HepG2 (cell line): ENCODE measurements around the gene OR7G1. TPM values are rescaled to one million over a fixed set of nuclear protein-coding genes. Genes with fewer than 3 reads are reported as not detected.
A peak's percentile ranks its signal among the peaks of the same experiment; 100 is the strongest.

ENCODE experiments used
- ATAC-seq: fragments of 200-7000 bp; cut with Tn5 transposase; 3 replicates; pipeline ENCODE4 v1.9.1; 2020; ENCODE audit warnings: mild to moderate bottlenecking, moderate library complexity
- BruUV-seq: library from RNA; stranded (reverse); fragments of 400-500 nt; replicated peaks from 2 replicates; lab custom pipeline; 2021; lab: Mats Ljungman, UMichigan
- CTCF ChIA-PET: fragments of 300-600 bp; formaldehyde crosslinking; extraction: SDS; loops from one replicate; lab custom pipeline; 2021; ENCODE audit warnings: low total read pairs, inconsistent platforms, low intra/inter-chr PET ratio; lab: Yijun Ruan, JAX
- POLR2A ChIA-PET: fragments of 350-600 bp; sonication (Branson Sonifier 250); formaldehyde crosslinking; loops from one replicate; lab custom pipeline; 2020; ENCODE audit warnings: antibody characterized with exemption, inconsistent platforms; lab: Yijun Ruan, JAX
- DNase-seq: peaks from one replicate; pipeline ENCODE4 v3.0.0-alpha.2; 2015; ENCODE audit warnings: low spot score
- FAIRE-seq: peaks from 3 replicates; lab custom pipeline; 2011; peaks lifted over from hg19 to GRCh38; lab: Jason Lieb, UNC
- H2AFZ ChIP-seq: one replicate; pipeline ENCODE4 v1.6.1; 2011; ENCODE audit warnings: low read length, inconsistent platforms
- H3K27ac ChIP-seq: fragments of 300-600 bp; 3 replicates; pipeline ENCODE4 v1.8.0; 2011; ENCODE audit warnings: mixed run types, mild to moderate bottlenecking, mixed read lengths, low read length, inconsistent platforms; ENCODE audit not compliant: insufficient read depth; ENCODE audit errors: extremely low read length
- H3K27me3 ChIP-seq, 2 experiments: fragments of 200-600 bp in 1 of 2; 2 replicates in 1 of 2; 3 replicates in 1 of 2; pipeline versions ENCODE4 v1.6.0 to v1.8.0; 2011; ENCODE audit warnings: low read length in 2 of 2, mild to moderate bottlenecking in 2 of 2, moderate library complexity in 2 of 2, inconsistent platforms in 1 of 2; ENCODE audit not compliant: insufficient read depth in 2 of 2, control insufficient read depth in 1 of 2
- H3K36me3 ChIP-seq, 2 experiments: fragments of 200-600 bp in 1 of 2; replicated peaks in 1 of 2; 2 replicates in 1 of 2; 3 replicates in 1 of 2; pipeline versions ENCODE4 v1.5.1 to v1.8.0; 2011; ENCODE audit warnings: low read length in 2 of 2, inconsistent platforms in 1 of 2; ENCODE audit not compliant: insufficient read depth in 2 of 2, control insufficient read depth in 1 of 2
- H3K4me1 ChIP-seq: 2 replicates; pipeline ENCODE4 v1.5.1; 2012; ENCODE audit warnings: low read length, inconsistent platforms; ENCODE audit not compliant: insufficient read depth
- H3K4me2 ChIP-seq: 2 replicates; pipeline ENCODE4 v1.6.0; 2011; ENCODE audit warnings: low read depth, low read length, inconsistent platforms
- H3K4me3 ChIP-seq, 3 experiments: fragments of 200-600 bp in 1 of 3; sonication (generic), shearing (Covaris generic) in 1 of 3; replicated peaks in 1 of 3; 2 replicates each; pipeline ENCODE4 v1.5.1; 2011 to 2016; ENCODE audit warnings: low read length in 3 of 3, inconsistent platforms in 2 of 3, low read depth in 2 of 3, mild to moderate bottlenecking in 2 of 3, control low read depth in 1 of 3, mixed read lengths in 1 of 3; ENCODE audit not compliant: insufficient read depth in 1 of 3
- H3K79me2 ChIP-seq: one replicate; pipeline ENCODE4 v1.6.1; 2011; ENCODE audit warnings: low read length, inconsistent platforms; ENCODE audit not compliant: insufficient read depth
- H3K9ac ChIP-seq: 2 replicates; pipeline ENCODE4 v1.6.0; 2011; ENCODE audit warnings: mild to moderate bottlenecking, low read depth, low read length, inconsistent platforms; ENCODE audit not compliant: insufficient read depth
- H3K9me3 ChIP-seq: 2 replicates; pipeline ENCODE4 v1.5.1; 2012; ENCODE audit warnings: mild to moderate bottlenecking, low read length
- H4K20me1 ChIP-seq: 2 replicates; pipeline ENCODE4 v1.6.0; 2011; ENCODE audit warnings: inconsistent platforms, mild to moderate bottlenecking, low read length, moderate library complexity; ENCODE audit not compliant: insufficient read depth
- HOXA9 ChIP-seq: sonication (generic); formaldehyde crosslinking; IDR thresholded peaks from 2 replicates; pipeline ENCODE4 v1.8.1; 2022; ENCODE audit warnings: missing genetic modification reagents, mild to moderate bottlenecking, moderate library complexity, borderline replicate concordance
- MAFF ChIP-seq: IDR thresholded peaks from 2 replicates; pipeline ENCODE4 v1.6.1; 2011; ENCODE audit warnings: low read depth, low read length, improper control_type of control experiment
- MAFK ChIP-seq, 2 experiments: IDR thresholded peaks in 1 of 2; conservative IDR thresholded peaks in 1 of 2; 2 replicates each; pipeline ENCODE4 v1.6.1; 2011; ENCODE audit warnings: improper control_type of control experiment in 2 of 2, low read length in 2 of 2
- MED1 ChIP-seq: sonication (generic); formaldehyde crosslinking; IDR thresholded peaks from 2 replicates; pipeline ENCODE4 v1.4.0; 2020; ENCODE audit warnings: missing genetic modification reagents
- MXI1 ChIP-seq: IDR thresholded peaks from 3 replicates; pipeline ENCODE4 v1.6.1; 2012; ENCODE audit warnings: low read depth, low read length, inconsistent platforms, borderline replicate concordance
- PAWR ChIP-seq: sonication (generic); formaldehyde crosslinking; IDR thresholded peaks from 2 replicates; pipeline ENCODE4 v1.4.0; 2020; ENCODE audit warnings: missing genetic modification reagents, mild to moderate bottlenecking, borderline replicate concordance
- PHF21A ChIP-seq: sonication (generic); formaldehyde crosslinking; IDR thresholded peaks from 2 replicates; pipeline ENCODE4 v1.5.0; 2020; ENCODE audit warnings: mild to moderate bottlenecking, missing genetic modification reagents
- SNAI1 ChIP-seq: sonication (generic); formaldehyde crosslinking; IDR thresholded peaks from 2 replicates; pipeline ENCODE4 v1.5.0; 2020; ENCODE audit warnings: mild to moderate bottlenecking, missing genetic modification reagents, borderline replicate concordance
- SRF ChIP-seq: IDR thresholded peaks from 2 replicates; pipeline ENCODE4 v1.6.1; 2011; ENCODE audit warnings: mild to moderate bottlenecking, low read depth, low read length, moderate library complexity
- WGBS: methylation state at CpG from one replicate; pipeline ENCODE4 v1.1.6; 2017; ENCODE audit warnings: low lambda C conversion rate; 5-methylcytosine and 5-hydroxymethylcytosine counted together
- in situ Hi-C: cut with HindIII; loops from 2 replicates; pipeline ENCODE4 v1.10.0; 2017; ENCODE audit warnings: low pct_unique_long_range_greater_than_20kb; ENCODE audit not compliant: extremely low pct_ligation_motif_present
- intact Hi-C: fragments of 100-400 bp; cut with micrococcal nuclease; formaldehyde crosslinking; loops from one replicate; pipeline ENCODE4 v1.10.0; 2022; ENCODE audit not compliant: unreplicated experiment
- polyA plus RNA-seq, 8 experiments: library from polyadenylated mRNA; depleted of rRNA in 3 of 8; stranded (reverse) in 7 of 8; unstranded in 1 of 8; fragments of >200 nt; fragmentation: Illumina TruSeq in 4 of 8; extraction: Trizol in 4 of 8; gene quantifications; 2 replicates each; pipeline versions ENCODE4 v1.2.1 to v1.2.3, GENCODE V29; 2011 to 2016; ENCODE audit warnings: low read depth in 4 of 8, missing spikeins in 1 of 8, mixed read lengths in 1 of 8; ENCODE audit not compliant: insufficient read depth in 1 of 8
- total RNA-seq, 5 experiments: library from RNA; depleted of rRNA; stranded (reverse); fragments of >200 nt; fragmentation: Illumina TruSeq; extraction: Trizol; gene quantifications; 2 replicates each; pipeline ENCODE4 v1.2.3, GENCODE V29; 2016; ENCODE audit warnings: low read depth in 1 of 5
- TF ChIP-seq, protein P1 (sequence below): sonication (generic); formaldehyde crosslinking; conservative IDR thresholded peaks from 2 replicates; pipeline ENCODE4 v1.8.1; 2023; ENCODE audit warnings: missing genetic modification reagents
- TF ChIP-seq, protein P2 (sequence below): sonication (generic); formaldehyde crosslinking; IDR thresholded peaks from 2 replicates; pipeline ENCODE4 v1.4.0; 2020; ENCODE audit warnings: missing genetic modification reagents, mild to moderate bottlenecking, borderline replicate concordance
- TF ChIP-seq, protein P3 (sequence below): sonication (generic); formaldehyde crosslinking; IDR thresholded peaks from 2 replicates; pipeline ENCODE4 v1.5.0; 2020; ENCODE audit warnings: mild to moderate bottlenecking, missing genetic modification reagents

Gene OR7G1
- total and polyA plus RNA-seq, 2 of the 13 experiments (the other 11 are each of a cell fraction or from before 2014, with no cell fraction given), result not detected

DNA sequence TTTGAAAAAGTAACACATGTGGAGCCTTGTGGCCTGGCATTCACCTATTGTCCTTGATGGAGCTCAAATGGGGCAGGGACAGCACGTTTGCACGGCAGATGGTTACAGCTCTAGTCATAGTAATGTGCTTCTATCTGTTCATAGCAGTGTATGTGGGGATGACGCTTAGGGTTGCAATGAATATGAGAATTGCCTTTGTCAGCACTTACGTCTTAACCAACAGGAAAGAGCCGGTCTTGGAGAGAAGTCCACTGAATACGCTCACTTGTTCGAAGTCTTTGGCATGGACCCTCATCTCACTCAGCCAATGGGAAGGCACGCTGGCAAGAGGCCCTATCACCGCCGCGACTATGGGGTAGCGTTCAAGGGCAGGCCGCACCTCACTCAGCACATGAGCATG is 44.3 kb upstream of the OR7G1 start:
- CTCF ChIA-PET, result no interaction called here
- Histone ChIP-seq H3K79me2 (peaks cover 10% of the 10 kb centered on the region), H4K20me1 (peaks cover 4% of the 10 kb centered on the region; the same call in 1 of the 2 replicates), H3K4me2 (no peak overlapping the region), H3K27ac (no peak overlapping the region), H3K9me3 (peaks cover 6% of the 10 kb centered on the region; the same call in 1 of the 2 replicates), H3K4me3 (no peak overlapping the region), H3K27me3 (no peaks in the 10 kb centered on the region), H2AFZ (no peak overlapping the region), H3K36me3 (peaks cover 57 to 85% of the 10 kb centered on the region in 2 experiments), H3K4me1 (no peaks in the 10 kb centered on the region), H3K9ac (no peak overlapping the region)
- in situ Hi-C loops (no loop called here), intact Hi-C loops (no loop called here)
- TF ChIP-seq SRF (no peak), MAFK (conservative IDR thresholded peaks at IDR 0.05 in 1 of 2, IDR thresholded peaks at IDR 0.05 in 1 of 2; ENCODE audit: low read length in 2 of 2) (peak; percentile 72 to 85), MAFF (peak; percentile 74)
- WGBS, result 98% methylated on average over 13 of the region's 13 CpGs
- no peak for DNase-seq
- no peak for ATAC-seq
- no TSS peak for BruUV-seq
- no peak for FAIRE-seq
- POLR2A ChIA-PET, result no interaction called here

DNA sequence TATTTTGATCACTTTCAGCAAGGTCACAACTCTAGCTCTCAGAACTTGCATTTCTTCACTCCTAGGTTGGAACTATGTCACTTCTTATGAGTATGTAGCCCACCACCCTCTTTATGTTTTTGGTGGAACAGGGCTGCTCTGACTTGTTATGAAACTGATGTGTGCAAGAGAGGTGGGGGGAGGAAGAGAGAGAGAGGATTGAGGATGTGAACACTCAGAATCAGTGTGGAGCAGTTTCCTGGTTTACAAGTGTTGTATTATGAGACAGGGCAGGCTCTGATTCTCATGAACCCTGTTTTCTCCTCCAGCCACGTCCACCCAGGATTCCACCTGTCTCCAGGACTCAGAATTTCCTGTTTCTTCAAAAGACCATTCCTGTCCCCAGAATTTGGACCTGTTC is 40.7 kb upstream of the OR7G1 start:
- ATAC-seq, result no peak
- 85% methylated on average over 1 of the region's 1 CpG for WGBS
- no peak overlapping the region for H2AFZ ChIP-seq
- H3K4me2 ChIP-seq, result no peak overlapping the region
- intact Hi-C loops (no loop called here), in situ Hi-C loops (no loop called here)
- H3K27ac ChIP-seq, result no peak overlapping the region
- no peak for FAIRE-seq
- H4K20me1 ChIP-seq, result peaks cover 4% of the 10 kb centered on the region; the same call in 1 of the 2 replicates
- H3K36me3 ChIP-seq, result peaks cover 48 to 81% of the 10 kb centered on the region in 2 experiments
- H3K79me2 ChIP-seq, result peaks cover 44% of the 10 kb centered on the region
- DNase-seq, result no peak
- no peaks in the 10 kb centered on the region for H3K4me1 ChIP-seq
- no peak overlapping the region for H3K9ac ChIP-seq
- no TSS peak for BruUV-seq
- H3K4me3 ChIP-seq, result no peak overlapping the region
- POLR2A ChIA-PET, result no interaction called here
- peaks cover 30% of the 10 kb centered on the region for H3K9me3 ChIP-seq
- no peaks in the 10 kb centered on the region for H3K27me3 ChIP-seq
- CTCF ChIA-PET, result no interaction called here
- TF ChIP-seq MXI1 (no peak), PAWR (no peak), PHF21A (CRISPR knock-in tag) (no peak), MED1 (no peak), HOXA9 (CRISPR knock-in tag) (no peak), SNAI1 (CRISPR knock-in tag) (no peak)
- TF ChIP-seq, protein P1, sequence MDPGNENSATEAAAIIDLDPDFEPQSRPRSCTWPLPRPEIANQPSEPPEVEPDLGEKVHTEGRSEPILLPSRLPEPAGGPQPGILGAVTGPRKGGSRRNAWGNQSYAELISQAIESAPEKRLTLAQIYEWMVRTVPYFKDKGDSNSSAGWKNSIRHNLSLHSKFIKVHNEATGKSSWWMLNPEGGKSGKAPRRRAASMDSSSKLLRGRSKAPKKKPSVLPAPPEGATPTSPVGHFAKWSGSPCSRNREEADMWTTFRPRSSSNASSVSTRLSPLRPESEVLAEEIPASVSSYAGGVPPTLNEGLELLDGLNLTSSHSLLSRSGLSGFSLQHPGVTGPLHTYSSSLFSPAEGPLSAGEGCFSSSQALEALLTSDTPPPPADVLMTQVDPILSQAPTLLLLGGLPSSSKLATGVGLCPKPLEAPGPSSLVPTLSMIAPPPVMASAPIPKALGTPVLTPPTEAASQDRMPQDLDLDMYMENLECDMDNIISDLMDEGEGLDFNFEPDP (CRISPR knock-in tag), result no peak
- TF ChIP-seq, protein P2, sequence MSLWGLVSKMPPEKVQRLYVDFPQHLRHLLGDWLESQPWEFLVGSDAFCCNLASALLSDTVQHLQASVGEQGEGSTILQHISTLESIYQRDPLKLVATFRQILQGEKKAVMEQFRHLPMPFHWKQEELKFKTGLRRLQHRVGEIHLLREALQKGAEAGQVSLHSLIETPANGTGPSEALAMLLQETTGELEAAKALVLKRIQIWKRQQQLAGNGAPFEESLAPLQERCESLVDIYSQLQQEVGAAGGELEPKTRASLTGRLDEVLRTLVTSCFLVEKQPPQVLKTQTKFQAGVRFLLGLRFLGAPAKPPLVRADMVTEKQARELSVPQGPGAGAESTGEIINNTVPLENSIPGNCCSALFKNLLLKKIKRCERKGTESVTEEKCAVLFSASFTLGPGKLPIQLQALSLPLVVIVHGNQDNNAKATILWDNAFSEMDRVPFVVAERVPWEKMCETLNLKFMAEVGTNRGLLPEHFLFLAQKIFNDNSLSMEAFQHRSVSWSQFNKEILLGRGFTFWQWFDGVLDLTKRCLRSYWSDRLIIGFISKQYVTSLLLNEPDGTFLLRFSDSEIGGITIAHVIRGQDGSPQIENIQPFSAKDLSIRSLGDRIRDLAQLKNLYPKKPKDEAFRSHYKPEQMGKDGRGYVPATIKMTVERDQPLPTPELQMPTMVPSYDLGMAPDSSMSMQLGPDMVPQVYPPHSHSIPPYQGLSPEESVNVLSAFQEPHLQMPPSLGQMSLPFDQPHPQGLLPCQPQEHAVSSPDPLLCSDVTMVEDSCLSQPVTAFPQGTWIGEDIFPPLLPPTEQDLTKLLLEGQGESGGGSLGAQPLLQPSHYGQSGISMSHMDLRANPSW, result no peak
- TF ChIP-seq, protein P3, sequence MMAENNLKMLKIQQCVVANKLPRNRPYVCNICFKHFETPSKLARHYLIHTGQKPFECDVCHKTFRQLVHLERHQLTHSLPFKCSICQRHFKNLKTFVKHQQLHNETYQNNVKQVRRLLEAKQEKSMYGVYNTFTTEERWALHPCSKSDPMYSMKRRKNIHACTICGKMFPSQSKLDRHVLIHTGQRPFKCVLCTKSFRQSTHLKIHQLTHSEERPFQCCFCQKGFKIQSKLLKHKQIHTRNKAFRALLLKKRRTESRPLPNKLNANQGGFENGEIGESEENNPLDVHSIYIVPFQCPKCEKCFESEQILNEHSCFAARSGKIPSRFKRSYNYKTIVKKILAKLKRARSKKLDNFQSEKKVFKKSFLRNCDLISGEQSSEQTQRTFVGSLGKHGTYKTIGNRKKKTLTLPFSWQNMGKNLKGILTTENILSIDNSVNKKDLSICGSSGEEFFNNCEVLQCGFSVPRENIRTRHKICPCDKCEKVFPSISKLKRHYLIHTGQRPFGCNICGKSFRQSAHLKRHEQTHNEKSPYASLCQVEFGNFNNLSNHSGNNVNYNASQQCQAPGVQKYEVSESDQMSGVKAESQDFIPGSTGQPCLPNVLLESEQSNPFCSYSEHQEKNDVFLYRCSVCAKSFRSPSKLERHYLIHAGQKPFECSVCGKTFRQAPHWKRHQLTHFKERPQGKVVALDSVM, result no peak
